ENCODE results near the gene PREB. TPM values are rescaled to one million over a fixed set of nuclear protein-coding genes. Genes with fewer than 3 reads are reported as not detected.

Gene PREB
- total RNA-seq, 1 experiment from 2014 or later: 65.3 TPM

DNA sequence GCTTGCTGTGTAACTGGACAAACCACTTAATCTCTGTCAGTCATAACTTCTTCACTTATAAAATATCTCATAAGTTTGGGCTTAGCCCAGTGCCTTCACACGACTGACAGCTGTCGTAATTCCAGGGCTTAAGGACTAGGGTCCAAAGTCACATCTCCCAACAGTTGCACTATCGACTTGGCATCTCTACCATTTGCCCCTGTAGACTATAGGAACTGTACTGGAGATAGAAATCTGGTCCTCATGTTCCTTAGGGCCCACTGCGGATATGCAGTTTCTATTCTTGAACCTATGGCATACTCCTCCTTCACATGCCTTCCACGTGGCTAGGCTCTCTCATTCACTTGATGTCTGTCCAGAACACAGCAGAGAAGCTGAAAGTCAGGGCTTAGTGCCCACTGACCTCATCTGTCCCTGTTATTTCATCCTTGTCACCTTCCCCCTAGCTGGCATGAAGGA lies 8.2 kb downstream of the PREB start:
- H3K4me3 ChIP-seq (ENCODE audit: low read depth, low read length): no peak overlapping the region
- Mint-ChIP-seq H3K4me3 (ENCODE audit: unreplicated experiment) (no peak overlapping the region), H3K9me3 (ENCODE audit: unreplicated experiment) (no peaks in the 10 kb centered on the region), H3K27me3 (ENCODE audit: insufficient read depth, unreplicated experiment) (peaks cover 8% of the 10 kb centered on the region), H3K4me1 (ENCODE audit: low read depth, unreplicated experiment) (peaks cover 9% of the 10 kb centered on the region), H3K36me3 (ENCODE audit: insufficient read depth, unreplicated experiment) (no peaks in the 10 kb centered on the region), H3K27ac (ENCODE audit: unreplicated experiment) (no peak overlapping the region)
- POLR2A ChIA-PET: no interaction called here
- H3K27me3 ChIP-seq (replicated peaks; ENCODE audit: control insufficient read depth, insufficient read depth, low read length): no peaks in the 10 kb centered on the region
- no peaks in the 10 kb centered on the region for H3K9me3 ChIP-seq
- H3K36me3 ChIP-seq (ENCODE audit: control insufficient read depth, insufficient read depth, low read length): no peaks in the 10 kb centered on the region
- peak in 1 of 2 experiments; percentile 28 for DNase-seq
- TSS peak; percentile 14 for BruUV-seq (replicated peaks)
- H3K4me1 ChIP-seq: peaks cover 13% of the 10 kb centered on the region
- intact Hi-C loops (cut with micrococcal nuclease; ENCODE audit: unreplicated experiment): no loop called here
- TF ChIP-seq, protein P1, sequence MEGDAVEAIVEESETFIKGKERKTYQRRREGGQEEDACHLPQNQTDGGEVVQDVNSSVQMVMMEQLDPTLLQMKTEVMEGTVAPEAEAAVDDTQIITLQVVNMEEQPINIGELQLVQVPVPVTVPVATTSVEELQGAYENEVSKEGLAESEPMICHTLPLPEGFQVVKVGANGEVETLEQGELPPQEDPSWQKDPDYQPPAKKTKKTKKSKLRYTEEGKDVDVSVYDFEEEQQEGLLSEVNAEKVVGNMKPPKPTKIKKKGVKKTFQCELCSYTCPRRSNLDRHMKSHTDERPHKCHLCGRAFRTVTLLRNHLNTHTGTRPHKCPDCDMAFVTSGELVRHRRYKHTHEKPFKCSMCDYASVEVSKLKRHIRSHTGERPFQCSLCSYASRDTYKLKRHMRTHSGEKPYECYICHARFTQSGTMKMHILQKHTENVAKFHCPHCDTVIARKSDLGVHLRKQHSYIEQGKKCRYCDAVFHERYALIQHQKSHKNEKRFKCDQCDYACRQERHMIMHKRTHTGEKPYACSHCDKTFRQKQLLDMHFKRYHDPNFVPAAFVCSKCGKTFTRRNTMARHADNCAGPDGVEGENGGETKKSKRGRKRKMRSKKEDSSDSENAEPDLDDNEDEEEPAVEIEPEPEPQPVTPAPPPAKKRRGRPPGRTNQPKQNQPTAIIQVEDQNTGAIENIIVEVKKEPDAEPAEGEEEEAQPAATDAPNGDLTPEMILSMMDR (IDR thresholded peaks at IDR 0.05; ENCODE audit: insufficient read depth in 1 of 2, low read depth in 1 of 2, low read length in 1 of 2, severe bottlenecking in 1 of 2, unreplicated experiment in 1 of 2): no peak
- CTCF ChIA-PET: interaction anchor here (0.6 kb wide), 1 partner anchor 53 kb away, joined by 5 read pairs; no protein-coding TSS in a partner anchor

DNA sequence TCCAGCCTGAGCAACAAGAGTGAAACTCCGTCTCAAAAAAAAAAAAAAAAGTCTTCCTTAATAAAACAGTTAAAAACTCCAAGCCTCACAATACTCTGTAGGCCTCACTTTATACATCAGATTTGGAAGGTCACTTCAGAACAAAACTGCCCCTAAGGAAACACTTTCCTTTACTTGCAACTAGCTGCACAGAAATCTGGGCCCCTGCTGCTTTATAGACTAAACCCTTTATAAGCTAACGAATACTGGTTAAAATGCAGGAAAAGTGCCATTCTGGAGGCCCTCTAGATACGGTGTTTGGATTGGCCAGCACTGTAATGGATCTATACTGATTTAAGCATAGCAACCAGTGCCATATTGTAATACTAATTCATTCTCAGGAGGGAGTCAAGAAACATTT lies 9.3 kb downstream of the PREB start:
- Histone ChIP-seq H3K4me1 (peaks cover 13% of the 10 kb centered on the region), H3K9me3 (no peaks in the 10 kb centered on the region), H3K27me3 (replicated peaks; ENCODE audit: control insufficient read depth, insufficient read depth, low read length) (no peaks in the 10 kb centered on the region), H3K4me3 (ENCODE audit: low read depth, low read length) (no peak overlapping the region), H3K36me3 (ENCODE audit: control insufficient read depth, insufficient read depth, low read length) (no peaks in the 10 kb centered on the region)
- Mint-ChIP-seq H3K4me1 (ENCODE audit: low read depth, unreplicated experiment) (peaks cover 9% of the 10 kb centered on the region), H3K27ac (ENCODE audit: unreplicated experiment) (no peak overlapping the region), H3K4me3 (ENCODE audit: unreplicated experiment) (no peak overlapping the region), H3K36me3 (ENCODE audit: insufficient read depth, unreplicated experiment) (peaks cover 2% of the 10 kb centered on the region), H3K27me3 (ENCODE audit: insufficient read depth, unreplicated experiment) (peaks cover 9% of the 10 kb centered on the region), H3K9me3 (ENCODE audit: unreplicated experiment) (no peaks in the 10 kb centered on the region)
- intact Hi-C loops (cut with micrococcal nuclease; ENCODE audit: unreplicated experiment): no loop called here
- DNase-seq: no peak
- BruUV-seq (replicated peaks): no TSS peak
- CTCF ChIA-PET: interaction anchor here (0.6 kb wide), 1 partner anchor 279 kb away, joined by 3 read pairs; no protein-coding TSS in a partner anchor
- POLR2A ChIA-PET: interaction anchor here (0.6 kb wide), 2 partner anchors 273 to 1296 kb away, joined by 3 to 4 read pairs; no protein-coding TSS in a partner anchor
- TF ChIP-seq, protein P1 (IDR thresholded peaks at IDR 0.05; ENCODE audit: insufficient read depth in 1 of 2, low read depth in 1 of 2, low read length in 1 of 2, severe bottlenecking in 1 of 2, unreplicated experiment in 1 of 2): no peak

DNA sequence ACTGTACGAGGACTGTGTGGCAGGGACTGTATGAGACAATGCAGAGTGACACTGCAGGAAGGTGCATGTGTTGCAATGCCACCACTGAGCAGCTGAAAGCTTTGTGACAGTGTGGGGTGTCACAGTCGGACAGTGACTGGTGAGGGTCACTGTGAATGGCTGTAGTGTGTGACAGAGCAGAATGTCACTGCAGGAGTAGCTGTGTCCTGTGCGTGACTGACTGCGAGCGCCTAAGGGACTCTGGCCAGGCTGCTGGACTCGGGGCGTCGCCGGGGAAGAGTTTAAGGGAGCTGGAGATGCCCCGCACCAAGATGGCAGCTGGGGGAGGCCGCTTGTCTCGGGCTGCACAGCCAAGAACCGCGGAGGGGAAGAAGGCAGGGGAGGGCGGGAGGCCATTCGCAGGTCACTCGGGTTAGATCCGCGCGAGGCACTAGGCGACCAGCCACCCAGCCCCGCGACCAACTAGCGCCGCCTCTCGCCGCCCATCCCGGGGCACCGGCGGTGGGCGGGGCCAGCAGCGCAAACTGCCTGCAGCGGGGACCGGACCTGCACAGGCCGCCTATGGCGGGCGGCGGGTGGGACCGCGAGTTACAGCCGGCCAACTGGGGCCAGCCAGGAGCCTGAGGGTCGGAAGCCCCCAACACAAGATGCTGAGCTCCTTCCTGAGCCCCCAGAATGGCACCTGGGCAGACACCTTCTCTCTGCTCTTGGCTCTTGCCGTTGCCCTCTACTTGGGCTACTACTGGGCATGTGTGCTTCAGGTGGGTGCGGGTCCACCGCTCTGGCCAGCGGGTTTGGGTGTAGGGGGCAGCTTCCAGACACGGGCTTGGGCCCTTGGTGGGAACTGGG lies 10.9 kb downstream of the PREB start, which contains the start of gene ABHD1:
TSS of gene ABHD1 (plus strand) at position 514 of the 849 bp plus-strand sequence. CDS start at position 648, 134 bp downstream.
- intact Hi-C loops (cut with micrococcal nuclease; ENCODE audit: unreplicated experiment): no loop called here
- ChIA-PET CTCF (interaction anchor here (0.6 to 2.0 kb wide), 7 partner anchors 35 to 156 kb away, joined by 3 to 5 read pairs (median 3); partner anchors contain the start of gene KHK), POLR2A (interaction anchor here (0.5 to 1.2 kb wide), 3 partner anchors 11 to 94 kb away, joined by 3 to 8 read pairs (median 5); partner anchors contain the start of genes ATRAID, CAD, PREB and SLC5A6)
- Mint-ChIP-seq H3K36me3 (ENCODE audit: insufficient read depth, unreplicated experiment) (peaks cover 6% of the 10 kb centered on the region), H3K4me3 (ENCODE audit: unreplicated experiment) (peak within 1 kb of the TSS; percentile 81), H3K9me3 (ENCODE audit: unreplicated experiment) (no peaks in the 10 kb centered on the region), H3K4me1 (ENCODE audit: low read depth, unreplicated experiment) (peaks cover 9% of the 10 kb centered on the region), H3K27me3 (ENCODE audit: insufficient read depth, unreplicated experiment) (peaks cover 13% of the 10 kb centered on the region), H3K27ac (ENCODE audit: unreplicated experiment) (no peak within 1 kb of the TSS)
- Histone ChIP-seq H3K27me3 (replicated peaks; ENCODE audit: control insufficient read depth, insufficient read depth, low read length) (no peaks in the 10 kb centered on the region), H3K9me3 (no peaks in the 10 kb centered on the region), H3K4me1 (peaks cover 16% of the 10 kb centered on the region), H3K4me3 (ENCODE audit: low read depth, low read length) (peak within 1 kb of the TSS; percentile 64), H3K36me3 (ENCODE audit: control insufficient read depth, insufficient read depth, low read length) (no peaks in the 10 kb centered on the region)
- no TSS peak for BruUV-seq (replicated peaks)
- TF ChIP-seq, protein P1 (IDR thresholded peaks at IDR 0.05; ENCODE audit: insufficient read depth in 1 of 2, low read depth in 1 of 2, low read length in 1 of 2, severe bottlenecking in 1 of 2, unreplicated experiment in 1 of 2): no peak
- DNase-seq: peak; percentile 57 to 73

All from Caco-2 (cell line).